ENCODE measurements around the gene KIDINS220.

DNA sequence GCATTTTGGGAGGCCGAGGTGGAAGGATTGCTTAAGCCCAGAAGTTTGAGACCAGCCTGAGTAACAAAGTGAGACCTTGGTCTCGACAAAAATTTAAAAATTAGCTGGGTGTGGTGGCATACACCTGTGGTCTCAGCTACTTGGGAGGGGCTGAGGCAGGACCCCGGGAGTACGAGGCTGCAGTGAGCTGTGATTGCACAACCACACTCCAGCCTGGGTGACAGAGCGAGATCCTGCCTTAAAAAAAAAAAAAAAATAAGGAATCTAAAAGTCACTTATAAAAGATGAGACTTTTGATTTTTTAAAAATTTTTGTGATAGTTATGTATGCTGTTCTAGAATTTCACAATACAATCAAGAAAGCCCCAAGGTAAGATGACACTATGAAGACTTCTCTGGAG lies 122.4 kb downstream of the KIDINS220 start:
- TF ChIP-seq GATA2 (IDR thresholded peaks at IDR 0.05; ENCODE audit: low read depth, low read length) (no peak), GATA3 (IDR thresholded peaks at IDR 0.05; ENCODE audit: low read depth, low read length) (no peak)
